ENCODE results near the gene BMPR1B. TPM values are rescaled to one million over a fixed set of nuclear protein-coding genes. Genes with fewer than 3 reads are reported as not detected.

BMPR1B gene
- total and polyA plus RNA-seq, 2 of the 8 experiments (the other 6 are each of a cell fraction or from before 2014, with no cell fraction given), result 0.14 to 1.1 TPM

- TF ChIP-seq, protein P1, sequence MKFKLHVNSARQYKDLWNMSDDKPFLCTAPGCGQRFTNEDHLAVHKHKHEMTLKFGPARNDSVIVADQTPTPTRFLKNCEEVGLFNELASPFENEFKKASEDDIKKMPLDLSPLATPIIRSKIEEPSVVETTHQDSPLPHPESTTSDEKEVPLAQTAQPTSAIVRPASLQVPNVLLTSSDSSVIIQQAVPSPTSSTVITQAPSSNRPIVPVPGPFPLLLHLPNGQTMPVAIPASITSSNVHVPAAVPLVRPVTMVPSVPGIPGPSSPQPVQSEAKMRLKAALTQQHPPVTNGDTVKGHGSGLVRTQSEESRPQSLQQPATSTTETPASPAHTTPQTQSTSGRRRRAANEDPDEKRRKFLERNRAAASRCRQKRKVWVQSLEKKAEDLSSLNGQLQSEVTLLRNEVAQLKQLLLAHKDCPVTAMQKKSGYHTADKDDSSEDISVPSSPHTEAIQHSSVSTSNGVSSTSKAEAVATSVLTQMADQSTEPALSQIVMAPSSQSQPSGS (IDR thresholded peaks at IDR 0.05; ENCODE audit: low read length), result no peak
- TF ChIP-seq EZH2 (IDR thresholded peaks at IDR 0.05; ENCODE audit: low read depth, low read length, severe bottlenecking) (no peak), HDAC6 (IDR thresholded peaks at IDR 0.05; ENCODE audit: low read depth, low read length) (no peak), KDM5A (IDR thresholded peaks at IDR 0.05; ENCODE audit: low read length) (no peak)
Measured at GRCh38 chr4:95178938-95179337, 421.2 kb downstream of the BMPR1B start (continued).

Measured in H1 (cell line).